Aorta (tissue), 5 donors: ENCODE results near the gene PPP2R5E. TPM values are rescaled to one million over a fixed set of nuclear protein-coding genes. Genes with fewer than 3 reads are reported as not detected.

Experiments used
- ATAC-seq: fragments of 200-7000 bp; cut with Tn5 transposase; one replicate; pipeline ENCODE4 v1.9.1; 2022; ENCODE audit warnings: moderate library complexity; ENCODE audit not compliant: low FRiP score
- DNase-seq, 2 donors: peaks; one replicate each; pipeline ENCODE4 v3.0.0-alpha.2; 2020
- H3K27ac ChIP-seq, 2 donors: one replicate each; pipeline ENCODE4 v1.5.1; 2013; ENCODE audit warnings: low read length in 2 of 2, mild to moderate bottlenecking in 2 of 2, moderate library complexity in 2 of 2, control low read depth in 1 of 2, inconsistent platforms in 1 of 2, low read depth in 1 of 2
- H3K27me3 ChIP-seq, 2 donors: one replicate each; pipeline ENCODE4 v1.6.1; 2013; ENCODE audit warnings: control low read depth in 1 of 2, low read length in 1 of 2, mild to moderate bottlenecking in 1 of 2, moderate library complexity in 1 of 2; ENCODE audit not compliant: insufficient read depth in 2 of 2, control insufficient read depth in 1 of 2
- H3K36me3 ChIP-seq, 2 donors: one replicate each; pipeline ENCODE4 v1.6.1; 2013; ENCODE audit warnings: control low read depth in 1 of 2, low read length in 1 of 2, mild to moderate bottlenecking in 1 of 2; ENCODE audit not compliant: insufficient read depth in 2 of 2, control insufficient read depth in 1 of 2
- H3K4me1 ChIP-seq, 2 donors: one replicate each; pipeline ENCODE4 v1.6.1; 2013; ENCODE audit warnings: low read length in 2 of 2, control low read depth in 1 of 2, mild to moderate bottlenecking in 1 of 2, moderate library complexity in 1 of 2; ENCODE audit not compliant: insufficient read depth in 2 of 2, control insufficient read depth in 1 of 2
- H3K4me3 ChIP-seq, 2 donors: one replicate each; pipeline ENCODE4 v1.5.1; 2013; ENCODE audit warnings: low read length in 2 of 2, control low read depth in 1 of 2, mild to moderate bottlenecking in 1 of 2
- H3K9me3 ChIP-seq: one replicate; pipeline ENCODE4 v1.6.1; 2013; ENCODE audit warnings: mild to moderate bottlenecking, low read length; ENCODE audit not compliant: control insufficient read depth
- WGBS, 2 donors: extraction: QIAGEN DNeasy Blood & Tissue Kit; methylation state at CpG; one replicate each; pipeline ENCODE4 v1.1.7; 2013; 5-methylcytosine and 5-hydroxymethylcytosine counted together
- intact Hi-C, 2 donors: fragments of 100-400 bp; cut with DNase I; formaldehyde crosslinking; loops; one replicate each; pipeline versions ENCODE4 v1.14.2 to v1.15.0; 2022
- polyA plus RNA-seq, 2 donors: library from polyadenylated mRNA; stranded (reverse); fragments of 200-250 nt; gene quantifications; one replicate each; pipeline ENCODE4 v1.2.3, GENCODE V29; 2013
- total RNA-seq, 2 donors: library from RNA; stranded (reverse); fragmentation: NEBNext Ultra II Directional; extraction: Animal tissue kit (Norgen Biotek cat#: 25700); gene quantifications; one replicate each; pipeline ENCODE4 v1.2.1, GENCODE V29; 2021
- donor health status: healthy with polysubstance abuse.
- donor health status: Bipolar disorder and iron deficiency.
- donor health status: DM: no; HTN: no; CAD: no.
- donor health status: DM: no; HTN: no; CAD: no.
- donor health status: DM: yes; HTN: yes; CAD: no.

PPP2R5E gene
- total and polyA plus RNA-seq, 4 donors = 11.0 to 42.1 (median 25.1) TPM

- no peaks in the 10 kb centered on the region for H3K36me3 ChIP-seq
- no peaks in the 10 kb centered on the region for H3K4me1 ChIP-seq
- H3K4me3 ChIP-seq = no peak overlapping the region
- WGBS, 2 donors = 88 to 91% methylated on average over 1 of the region's 1 CpG
- DNase-seq (no peak), ATAC-seq (no peak)
- H3K27ac ChIP-seq = no peak overlapping the region
- intact Hi-C loops = no loop called here
- H3K27me3 ChIP-seq = no peaks in the 10 kb centered on the region
- no peaks in the 10 kb centered on the region for H3K9me3 ChIP-seq
These were observed 220.7 kb downstream of the PPP2R5E start for GRCh38 chr14:63322472-63322871.

Other genes with a start within 250 kb of the PPP2R5E start
- not detected for gene GPHB5, start 224.4 kb downstream of the PPP2R5E start, total RNA-seq
- not detected for gene GPHB5, start 224.4 kb downstream of the PPP2R5E start, polyA plus RNA-seq
- 10 to 100 TPM in 1 of 2 donors, 1 to 10 TPM in 1; 7.9 to 12.9 TPM for gene WDR89, start 98.5 kb upstream of the PPP2R5E start, total RNA-seq
- gene WDR89, start 98.5 kb upstream of the PPP2R5E start, polyA plus RNA-seq = 1 to 10 TPM; 3.9 to 5.6 TPM
- 10 to 100 TPM; 14.4 to 17.5 TPM for gene SGPP1, start 184.7 kb upstream of the PPP2R5E start, total RNA-seq
- gene SGPP1, start 184.7 kb upstream of the PPP2R5E start, polyA plus RNA-seq = 10 to 100 TPM in 1 of 2 donors, 1 to 10 TPM in 1; 6.1 to 10.5 TPM